H1 (cell line): ENCODE data around the gene COTL1. TPM values are rescaled to one million over a fixed set of nuclear protein-coding genes. Genes with fewer than 3 reads are reported as not detected.

Source experiments
- CTCF ChIA-PET: fragments of 300-600 bp; sonication (Branson Sonifier 250); formaldehyde crosslinking; loops from one replicate; lab custom pipeline; 2021; ENCODE audit not compliant: partially characterized antibody; lab: Charles Lee
- POLR2A ChIA-PET: fragments of 300-600 bp; sonication (Branson Sonifier 250); formaldehyde crosslinking; loops from one replicate; lab custom pipeline; 2021; ENCODE audit warnings: inconsistent platforms; ENCODE audit not compliant: partially characterized antibody; lab: Charles Lee
- DNase-seq, 2 experiments: peaks; one replicate each; pipeline versions ENCODE4 v3.0.0 to v3.0.0-alpha.2; 2010 to 2022; ENCODE audit warnings: low spot score in 2 of 2, low read depth in 1 of 2, mixed read lengths in 1 of 2
- FAIRE-seq: peaks from 2 replicates; lab custom pipeline; 2011; peaks lifted over from hg19 to GRCh38; lab: Jason Lieb, UNC
- H2AFZ ChIP-seq: 2 replicates; pipeline ENCODE4 v1.8.1; 2012; ENCODE audit warnings: low read length, inconsistent platforms
- H2AK5ac ChIP-seq: 2 replicates; pipeline ENCODE4 v1.6.1; 2013; ENCODE audit warnings: low read depth, low read length
- H2BK120ac ChIP-seq: replicated peaks from 2 replicates; pipeline ENCODE3; 2013; ENCODE audit warnings: low read depth, low read length, inconsistent platforms
- H2BK12ac ChIP-seq: 2 replicates; pipeline ENCODE4 v1.6.1; 2013; ENCODE audit warnings: low read depth, low read length
- H2BK15ac ChIP-seq: 2 replicates; pipeline ENCODE4 v1.6.1; 2013; ENCODE audit warnings: low read length
- H2BK20ac ChIP-seq: 2 replicates; pipeline ENCODE4 v1.6.1; 2013; ENCODE audit warnings: low read length
- H2BK5ac ChIP-seq: 2 replicates; pipeline ENCODE4 v1.6.1; 2013; ENCODE audit warnings: low read depth, low read length
- H3K14ac ChIP-seq: 2 replicates; pipeline ENCODE4 v1.6.1; 2013; ENCODE audit warnings: inconsistent platforms; ENCODE audit not compliant: insufficient read length
- H3K18ac ChIP-seq: 2 replicates; pipeline ENCODE4 v1.6.1; 2013; ENCODE audit warnings: low read length; ENCODE audit errors: extremely low read depth
- H3K23ac ChIP-seq: 2 replicates; pipeline ENCODE4 v1.6.1; 2013; ENCODE audit warnings: inconsistent platforms; ENCODE audit not compliant: insufficient read length
- H3K23me2 ChIP-seq: 2 replicates; pipeline ENCODE4 v1.6.1; 2013; ENCODE audit warnings: low read depth, low read length
- H3K27ac ChIP-seq: 2 replicates; pipeline ENCODE4 v1.6.1; 2011; ENCODE audit warnings: low read depth, low read length, inconsistent platforms
- H3K27me3 ChIP-seq, 4 experiments: replicated peaks in 1 of 4; 1 replicate in 1 of 4; 2 replicates in 3 of 4; pipeline versions ENCODE4 v1.6.1 to v1.8.1; 2011 to 2013; ENCODE audit warnings: low read length in 3 of 4, mild to moderate bottlenecking in 3 of 4, inconsistent platforms in 2 of 4, mixed read lengths in 2 of 4, moderate library complexity in 1 of 4; ENCODE audit not compliant: control insufficient read depth in 3 of 4, insufficient read depth in 3 of 4; ENCODE audit errors: extremely low read depth in 1 of 4
- H3K36me3 ChIP-seq, 4 experiments: 2 replicates each; pipeline versions ENCODE4 v1.6.1 to v1.8.1; 2011 to 2013; ENCODE audit warnings: mild to moderate bottlenecking in 4 of 4, low read length in 3 of 4, moderate library complexity in 2 of 4, control low read depth in 1 of 4, inconsistent platforms in 1 of 4; ENCODE audit not compliant: insufficient read depth in 4 of 4, control insufficient read depth in 2 of 4
- H3K4ac ChIP-seq: replicated peaks from 2 replicates; pipeline ENCODE3; 2013; ENCODE audit warnings: low read length, low read depth, mixed read lengths, inconsistent platforms; ENCODE audit not compliant: insufficient read length
- H3K4me1 ChIP-seq, 4 experiments: replicated peaks in 1 of 4; 1 replicate in 1 of 4; 2 replicates in 3 of 4; pipeline versions ENCODE4 v1.6.1 to v1.8.1; 2011 to 2013; ENCODE audit warnings: low read length in 3 of 4, inconsistent platforms in 2 of 4, mixed read lengths in 1 of 4; ENCODE audit not compliant: insufficient read depth in 4 of 4, control insufficient read depth in 3 of 4
- H3K4me2 ChIP-seq, 2 experiments: 2 replicates each; pipeline versions ENCODE4 v1.6.1 to v1.8.1; 2011 to 2013; ENCODE audit warnings: low read depth in 2 of 2, low read length in 2 of 2, control low read depth in 1 of 2, inconsistent platforms in 1 of 2, mild to moderate bottlenecking in 1 of 2; ENCODE audit not compliant: insufficient read depth in 1 of 2
- H3K4me3 ChIP-seq, 4 experiments: fragments of 200-600, 300-600 bp in 1 of 4; sonication (generic), shearing (Covaris generic), sonication (Bioruptor Twin) in 1 of 4; 2 replicates each; pipeline versions ENCODE4 v1.5.1 to v1.8.1; 2011 to 2016; ENCODE audit warnings: low read length in 4 of 4, low read depth in 3 of 4, control low read depth in 2 of 4, inconsistent platforms in 2 of 4, mild to moderate bottlenecking in 2 of 4, mixed read lengths in 1 of 4, moderate library complexity in 1 of 4; ENCODE audit not compliant: insufficient read depth in 2 of 4; ENCODE audit errors: extremely low read depth in 1 of 4
- H3K56ac ChIP-seq: replicated peaks from 2 replicates; pipeline ENCODE3; 2013; ENCODE audit warnings: low read depth, mild to moderate bottlenecking, mixed read lengths, low read length, inconsistent platforms; ENCODE audit not compliant: insufficient read length
- H3K79me1 ChIP-seq: 2 replicates; pipeline ENCODE4 v1.6.1; 2013; ENCODE audit warnings: low read depth, low read length, control low read depth
- H3K79me2 ChIP-seq, 2 experiments: 2 replicates each; pipeline versions ENCODE4 v1.6.1 to v1.8.1; 2012 to 2013; ENCODE audit warnings: low read length in 2 of 2, mild to moderate bottlenecking in 2 of 2, inconsistent platforms in 1 of 2; ENCODE audit not compliant: insufficient read depth in 2 of 2, control insufficient read depth in 1 of 2
- H3K9ac ChIP-seq, 4 experiments: replicated peaks in 1 of 4; 1 replicate in 1 of 4; 2 replicates in 3 of 4; pipeline versions ENCODE4 v1.6.1 to v1.8.1; 2011 to 2013; ENCODE audit warnings: low read depth in 3 of 4, low read length in 3 of 4, control low read depth in 2 of 4, mild to moderate bottlenecking in 2 of 4, moderate library complexity in 2 of 4, inconsistent platforms in 1 of 4; ENCODE audit errors: extremely low read depth in 1 of 4
- H3K9me3 ChIP-seq, 2 experiments: 2 replicates each; pipeline versions ENCODE4 v1.6.1 to v1.8.1; 2012 to 2013; ENCODE audit warnings: mild to moderate bottlenecking in 2 of 2, moderate library complexity in 2 of 2, control low read depth in 1 of 2, inconsistent platforms in 1 of 2, low read depth in 1 of 2, low read length in 1 of 2, mixed read lengths in 1 of 2; ENCODE audit not compliant: insufficient read depth in 2 of 2
- H4K20me1 ChIP-seq, 2 experiments: replicated peaks in 1 of 2; 2 replicates each; pipeline versions ENCODE3 to v1.8.1; 2011 to 2013; ENCODE audit warnings: inconsistent platforms in 2 of 2, low read length in 2 of 2, mild to moderate bottlenecking in 1 of 2; ENCODE audit not compliant: insufficient read depth in 2 of 2, control insufficient read depth in 1 of 2
- H4K5ac ChIP-seq: 2 replicates; pipeline ENCODE4 v1.6.1; 2013; ENCODE audit warnings: low read length, low read depth, mixed read lengths, inconsistent platforms; ENCODE audit not compliant: insufficient read length
- H4K8ac ChIP-seq: 2 replicates; pipeline ENCODE4 v1.8.0; 2013; ENCODE audit warnings: mild to moderate bottlenecking, moderate library complexity, low read length, inconsistent platforms; ENCODE audit not compliant: insufficient read depth; ENCODE audit errors: extremely low read depth
- H4K91ac ChIP-seq: replicated peaks from 2 replicates; pipeline ENCODE3; 2013; ENCODE audit warnings: low read length, mixed read lengths, inconsistent platforms; ENCODE audit not compliant: insufficient read length
- E2F6 ChIP-seq: IDR thresholded peaks from 2 replicates; pipeline ENCODE4 v1.6.1; 2012; ENCODE audit warnings: inconsistent platforms
- MAFK ChIP-seq: IDR thresholded peaks from 2 replicates; pipeline ENCODE4 v1.6.1; 2012; ENCODE audit warnings: low read depth, mild to moderate bottlenecking, improper control_type of control experiment, low read length
- RFX5 ChIP-seq: IDR thresholded peaks from 2 replicates; pipeline ENCODE4 v1.6.1; 2011; ENCODE audit warnings: low read depth, low read length, improper control_type of control experiment, borderline replicate concordance
- TAF1 ChIP-seq: IDR thresholded peaks from 2 replicates; pipeline ENCODE4 v1.6.1; 2011; ENCODE audit warnings: mild to moderate bottlenecking, low read depth, low read length
- USF2 ChIP-seq: IDR thresholded peaks from 2 replicates; pipeline ENCODE4 v1.6.1; 2011; ENCODE audit warnings: low read length, improper control_type of control experiment
- WGBS, 2 experiments: shearing (Covaris generic) in 1 of 2; methylation state at CpG; one replicate each; pipeline versions ENCODE4 v1.1.6 to v1.1.7; 2013 to 2015; ENCODE audit warnings: low lambda C conversion rate in 2 of 2, mixed read lengths in 2 of 2, inconsistent platforms in 1 of 2, low coverage in 1 of 2, missing lambda C conversion rate in 1 of 2; ENCODE audit not compliant: insufficient replicate concordance in 2 of 2, insufficient coverage in 1 of 2, insufficient read length in 1 of 2; ENCODE audit errors: extremely low coverage in 1 of 2, missing lambda C conversion rate in 1 of 2; 5-methylcytosine and 5-hydroxymethylcytosine counted together
- polyA plus RNA-seq, 7 experiments: library from polyadenylated mRNA; depleted of rRNA in 3 of 7; stranded (reverse) in 5 of 7; unstranded in 2 of 7; fragments of >200 nt in 5 of 7; fragments of 200-250 nt in 2 of 7; gene quantifications; 1 replicate in 5 of 7; 2 replicates in 1 of 7; 4 replicates in 1 of 7; pipeline versions ENCODE4 v1.2.1 to v1.2.3, GENCODE V29; 2011 to 2013; ENCODE audit warnings: missing spikeins in 2 of 7, mixed read lengths in 2 of 7
- total RNA-seq: library from RNA; stranded (reverse); fragmentation: NEBNext Ultra II Directional; extraction: Animal tissue kit (Norgen Biotek cat#: 25700); gene quantifications from 2 replicates; pipeline ENCODE4 v1.2.1, GENCODE V29; 2021

COTL1 gene
- total and polyA plus RNA-seq, 2 of the 8 experiments (the other 6 are each of a cell fraction or from before 2014, with no cell fraction given) = 59.2 to 183 TPM

GRCh38 chr16:84526794-84527531, 90.9 kb downstream of the COTL1 start:
- Histone ChIP-seq H3K14ac (no peak overlapping the region), H2BK12ac (peak overlapping the region; percentile 92; the same call in 1 of the 2 replicates), H3K79me2 (no peaks in the 10 kb centered on the region), H4K20me1 (no peaks in the 10 kb centered on the region), H3K23me2 (no peaks in the 10 kb centered on the region), H3K27ac (no peak overlapping the region), H2BK5ac (no peak overlapping the region; the same call in 1 of the 2 replicates), H3K9me3 (peaks cover 7 to 10% of the 10 kb centered on the region in 2 experiments), H3K4me2 (no peak overlapping the region), H3K4me1 (peaks cover 0 to 14% (median 6%) of the 10 kb centered on the region in 4 experiments; a peak in 5 of 7 replicates), H2AFZ (peak overlapping the region; percentile 31), H3K56ac (no peak overlapping the region), H3K36me3 (no peaks in the 10 kb centered on the region), H3K18ac (peak overlapping the region; percentile 32), H3K4me3 (no peak overlapping the region), H2BK15ac (0 out of 2 replicates have a peak overlapping the region, but pooled peaks have one; percentile 61), H3K23ac (no peak overlapping the region), H4K8ac (peak overlapping the region; percentile 72; the same call in 1 of the 2 replicates), H4K91ac (peak overlapping the region; percentile 26), H2BK20ac (no peak overlapping the region), H3K9ac (no peak overlapping the region; a peak in 2 of 7 replicates), H3K4ac (no peak overlapping the region), H3K27me3 (no peaks in the 10 kb centered on the region; a peak in 1 of 7 replicates), H2BK120ac (peak overlapping the region; percentile 38), H3K79me1 (no peaks in the 10 kb centered on the region), H2AK5ac (no peak overlapping the region), H4K5ac (no peak overlapping the region)
- ChIA-PET CTCF (interaction anchor here (1.0 to 1.5 kb wide), 4 partner anchors 10 to 200 kb away, joined by 3 to 5 read pairs (median 4); no protein-coding TSS in a partner anchor), POLR2A (interaction anchor here (0.7 to 1.4 kb wide), 2 partner anchors 8 to 18 kb away, joined by 3 read pairs; no protein-coding TSS in a partner anchor)
- DNase-seq (no peak), FAIRE-seq (no peak)
- 82% methylated on average over 28 of the region's 29 CpGs; no CpG with 5 or more reads in 1 of the 2 experiments for WGBS, 2 experiments
- TF ChIP-seq E2F6 = peak; percentile 86
- 0 out of 2 replicates have a peak, but pooled peaks have one; percentile 47 for TF ChIP-seq TAF1
- TF ChIP-seq USF2 = 0 out of 2 replicates have a peak, but pooled peaks have one; percentile 32
- TF ChIP-seq RFX5 = no peak
- no peak for TF ChIP-seq MAFK
